ENCODE measurements around the gene KNDC1.
"Not testable (repeated sequence)": the region's sequence is repeated elsewhere in the genome, so short reads cannot be mapped to it uniquely, and the experiment has no call there.

The KNDC1 gene

GRCh38 chr10:133257489-133258065 lies 97.6 kb downstream of the KNDC1 start:
- no peak for DNase-seq (ENCODE audit: low read depth in 2 of 2, low spot score in 1 of 2)

- DNase-seq (ENCODE audit: low read depth in 2 of 2, low spot score in 1 of 2) = no peak
Observed at GRCh38 chr10:133258066-133258817, 98.2 kb downstream of the KNDC1 start.

- peak; percentile 70 to 78 for DNase-seq (ENCODE audit: low read depth in 2 of 2, low spot score in 1 of 2)
Observed at GRCh38 chr10:133258818-133259601, 99.0 kb downstream of the KNDC1 start.

GRCh38 chr10:133259602-133259989 lies 99.6 kb downstream of the KNDC1 start:
- DNase-seq (ENCODE audit: low read depth in 2 of 2, low spot score in 1 of 2) = no peak

- DNase-seq (ENCODE audit: low read depth in 2 of 2, low spot score in 1 of 2) = peak in 1 of 2 donors; percentile 37
Observed at GRCh38 chr10:133260895-133261725, 101.1 kb downstream of the KNDC1 start.

DNA sequence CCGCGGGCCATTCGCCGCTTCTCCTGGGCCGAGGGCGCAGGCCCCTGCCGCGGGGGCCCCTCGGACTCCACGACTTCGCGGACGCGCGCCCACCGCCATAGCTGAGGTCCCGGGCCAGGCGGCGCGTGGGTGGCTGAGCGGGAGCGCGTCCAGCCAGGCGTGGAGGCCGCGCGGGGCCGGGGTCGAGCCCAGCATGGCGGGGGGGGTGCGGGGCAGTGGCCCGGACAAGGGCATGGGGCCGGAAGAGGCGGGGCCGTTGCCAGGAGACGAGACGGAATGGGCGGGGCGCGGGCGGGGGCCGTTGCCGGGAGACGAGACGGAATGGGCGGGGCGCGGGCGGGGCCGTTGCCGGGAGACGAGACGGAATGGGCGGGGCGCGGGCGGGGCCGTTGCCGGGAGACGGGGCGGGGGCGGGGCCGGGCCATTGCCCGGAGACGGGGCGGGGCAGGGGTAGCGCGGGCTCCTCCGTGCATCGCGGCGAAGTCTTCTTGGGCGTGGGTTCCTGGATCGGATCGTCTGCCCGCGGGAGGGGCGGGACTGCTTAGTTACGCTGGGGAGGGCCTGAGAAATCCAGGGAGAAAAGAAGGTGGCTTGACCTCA lies 101.8 kb downstream of the KNDC1 start:
- peak; percentile 72 for DNase-seq (ENCODE audit: low read depth in 2 of 2, low spot score in 1 of 2)

DNA sequence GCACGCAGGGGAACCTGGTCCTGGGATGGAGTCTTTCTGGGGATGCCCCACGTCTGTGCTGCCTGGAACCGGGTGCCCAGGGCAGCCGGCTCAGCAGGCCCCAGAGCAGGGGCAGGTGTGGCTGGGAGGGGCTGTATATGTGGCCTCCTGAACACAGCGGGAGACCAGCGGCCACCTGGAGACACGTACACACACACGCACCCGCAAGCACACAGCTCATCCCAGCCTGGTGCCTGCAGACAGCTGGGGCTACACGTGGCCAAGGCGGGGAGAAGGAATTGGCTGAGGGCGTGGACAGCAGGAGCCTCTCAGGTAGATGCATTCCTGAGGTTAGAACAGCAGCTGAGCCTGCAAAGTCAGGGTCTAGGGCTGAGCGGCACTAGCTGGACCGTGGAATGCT lies 102.7 kb downstream of the KNDC1 start:
- DNase-seq (ENCODE audit: low read depth in 2 of 2, low spot score in 1 of 2) = no peak

- DNase-seq (ENCODE audit: low read depth in 2 of 2, low spot score in 1 of 2) = no peak
Observed at GRCh38 chr10:133263674-133264073, 103.7 kb downstream of the KNDC1 start.

DNA sequence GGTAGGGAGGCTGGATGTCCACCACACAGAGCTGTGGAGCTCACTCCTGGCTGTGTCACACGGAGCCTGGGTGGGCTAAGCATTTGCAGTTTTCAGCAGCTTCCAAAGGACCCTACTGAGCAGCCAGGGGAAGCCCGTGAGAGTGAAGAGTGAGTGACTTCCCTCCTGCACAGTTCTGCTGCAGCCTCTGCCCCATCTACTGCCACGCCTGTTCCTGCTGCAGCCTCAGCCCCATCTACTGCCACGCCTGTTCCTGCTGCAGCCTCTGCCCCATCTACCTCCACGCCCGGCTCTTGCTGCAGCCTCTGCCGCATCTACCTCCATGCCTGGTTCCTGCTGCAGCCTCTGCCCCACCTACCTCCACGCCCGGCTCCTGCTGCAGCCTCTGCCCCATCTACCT lies 104.4 kb downstream of the KNDC1 start:
- no peak for DNase-seq (ENCODE audit: low read depth in 2 of 2, low spot score in 1 of 2)

GRCh38 chr10:133265052-133265451 lies 105.0 kb downstream of the KNDC1 start:
- DNase-seq (ENCODE audit: low read depth in 2 of 2, low spot score in 1 of 2) = not testable (repeated sequence)

DNA sequence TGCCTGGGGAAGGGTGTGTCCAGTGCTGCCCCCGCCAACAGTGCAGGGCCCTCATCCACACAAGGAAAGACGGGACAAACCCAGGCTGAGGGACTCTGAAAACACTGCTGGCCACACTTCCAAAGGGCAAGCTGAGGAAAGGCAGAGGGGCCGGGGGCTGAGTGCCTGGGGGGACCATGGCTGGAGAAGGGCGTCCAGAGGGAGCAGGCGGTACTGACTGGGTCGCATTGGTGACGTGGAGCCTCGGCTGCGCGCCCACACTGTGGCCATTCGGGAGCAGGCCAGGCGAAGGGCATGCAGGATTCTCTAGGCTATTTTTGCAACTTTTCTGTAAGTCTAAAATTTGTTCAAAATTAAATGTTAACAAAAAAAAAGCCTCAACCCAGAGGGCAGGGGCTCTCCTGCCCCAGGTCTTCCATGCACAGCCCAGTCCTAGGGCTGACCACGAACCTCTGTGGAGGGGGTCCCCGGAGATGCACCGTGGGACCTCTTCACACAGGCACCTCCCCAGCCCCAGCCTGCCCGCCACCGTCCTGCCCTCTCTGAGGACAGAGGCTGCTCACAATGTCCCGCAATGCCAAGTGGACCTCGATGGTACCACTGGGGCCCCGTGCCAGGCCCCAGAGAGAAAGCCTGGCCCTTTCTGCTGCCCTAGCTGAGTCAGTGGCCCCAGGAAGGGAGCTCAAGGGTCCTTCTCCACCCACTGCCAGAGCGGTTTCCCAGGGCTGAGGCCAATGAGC lies 106.2 kb downstream of the KNDC1 start:
- DNase-seq (ENCODE audit: low read depth in 2 of 2, low spot score in 1 of 2) = no peak

- no peak for DNase-seq (ENCODE audit: low read depth in 2 of 2, low spot score in 1 of 2)
Observed at GRCh38 chr10:133267293-133267692, 107.3 kb downstream of the KNDC1 start.

DNA sequence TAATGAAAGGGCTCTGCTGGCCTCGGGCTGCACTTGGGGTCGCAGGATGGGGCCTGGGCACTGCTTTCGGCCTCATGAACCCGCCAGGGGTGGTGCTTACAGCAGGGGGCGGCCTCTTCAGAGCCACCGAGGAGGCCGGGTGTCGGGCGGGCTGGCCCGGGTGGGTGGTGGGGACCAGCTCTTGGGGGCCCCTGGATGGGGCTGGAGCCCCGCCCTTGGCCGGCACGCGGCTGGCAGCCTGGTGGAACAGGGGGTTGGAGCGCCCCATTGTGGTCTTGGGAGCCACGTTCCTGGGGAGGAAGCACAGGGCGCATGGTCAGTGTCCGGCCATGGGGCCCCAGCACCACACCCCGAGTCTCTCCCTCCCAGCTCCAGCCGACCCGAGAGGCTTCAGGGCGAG lies 107.8 kb downstream of the KNDC1 start:
- no peak for DNase-seq (ENCODE audit: low read depth in 2 of 2, low spot score in 1 of 2)

GRCh38 chr10:133268532-133268931 lies 108.5 kb downstream of the KNDC1 start:
- DNase-seq (ENCODE audit: low read depth in 2 of 2, low spot score in 1 of 2) = no peak

- DNase-seq (ENCODE audit: low read depth in 2 of 2, low spot score in 1 of 2) = no peak
Observed at GRCh38 chr10:133269367-133269766, 109.3 kb downstream of the KNDC1 start.

GRCh38 chr10:133270204-133270603 lies 110.2 kb downstream of the KNDC1 start:
- no peak for DNase-seq (ENCODE audit: low read depth in 2 of 2, low spot score in 1 of 2)

- no peak for DNase-seq (ENCODE audit: low read depth in 2 of 2, low spot score in 1 of 2)
Observed at GRCh38 chr10:133270773-133271297, 110.8 kb downstream of the KNDC1 start.

GRCh38 chr10:133271521-133272300 lies 111.7 kb downstream of the KNDC1 start:
- no peak for DNase-seq (ENCODE audit: low read depth in 2 of 2, low spot score in 1 of 2)

DNA sequence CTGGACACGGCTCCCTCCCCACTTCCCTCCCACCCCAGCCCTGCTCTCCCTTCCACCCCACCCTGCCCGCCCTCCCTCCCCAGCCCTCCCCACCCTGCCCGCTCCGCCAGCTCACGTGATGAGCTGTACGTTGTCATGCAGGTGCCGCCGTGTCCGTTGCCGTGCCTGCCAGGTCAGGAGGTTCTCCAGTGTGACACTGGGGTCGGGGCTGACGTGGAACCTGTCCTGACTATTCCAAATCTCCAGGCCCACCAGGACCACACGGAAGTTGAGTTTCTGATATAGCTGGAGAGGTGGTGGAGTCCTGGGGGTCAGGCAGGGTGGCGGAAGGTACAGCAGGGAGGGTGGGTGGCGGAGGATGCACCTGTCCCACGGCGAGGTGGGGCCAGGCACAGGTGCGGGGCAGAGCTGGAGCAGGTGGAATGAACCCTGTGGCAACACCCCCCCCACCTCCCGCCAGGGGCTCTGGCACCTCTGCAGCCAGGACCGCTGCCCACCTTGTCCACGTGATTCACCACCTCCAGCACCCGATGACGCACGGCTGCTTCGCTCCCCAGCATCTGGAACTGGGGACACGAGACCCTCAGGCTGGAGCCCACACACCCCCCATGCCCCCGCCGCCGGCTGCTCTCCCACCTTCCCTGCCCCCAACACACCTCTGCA lies 112.4 kb downstream of the KNDC1 start:
- DNase-seq (ENCODE audit: low read depth in 2 of 2, low spot score in 1 of 2) = no peak
